ENCODE measurements around the gene ANKS1B.

- no peak for TF ChIP-seq CTCF (IDR thresholded peaks at IDR 0.05)
- no peak for TF ChIP-seq TCF7L2 (IDR thresholded peaks at IDR 0.05; ENCODE audit: low read depth, low read length)
These were observed 426.6 kb downstream of the ANKS1B start for GRCh38 chr12:99558109-99558508.
